HCT116 (cell line): Measurements from ENCODE around the gene S100A10. TPM values are rescaled to one million over a fixed set of nuclear protein-coding genes. Genes with fewer than 3 reads are reported as not detected.

Experiments used
- ATAC-seq: fragments of 200-7000 bp; cut with Tn5 transposase; 2 replicates; pipeline ENCODE4 v1.9.1; 2020; ENCODE audit warnings: mild to moderate bottlenecking, moderate library complexity
- BruUV-seq: library from RNA; stranded (reverse); fragments of 400-500 nt; replicated peaks from 2 replicates; lab custom pipeline; 2021; lab: Mats Ljungman, UMichigan
- CTCF ChIA-PET: fragments of 300-600 bp; sonication (Branson Sonifier 250); formaldehyde crosslinking; loops from one replicate; lab custom pipeline; 2021; ENCODE audit warnings: antibody characterized with exemption; lab: Charles Lee
- POLR2A ChIA-PET: fragments of 300-600, 350-600 bp; sonication (Branson Sonifier 250); formaldehyde crosslinking; loops from one replicate; lab custom pipeline; 2021; ENCODE audit warnings: antibody characterized with exemption; lab: Charles Lee
- RAD21 ChIA-PET, 2 experiments: fragments of 300-600 bp; sonication (Branson Sonifier 250); formaldehyde crosslinking; loops; one replicate each; lab custom pipeline; 2023; ENCODE audit warnings: low total read pairs in 2 of 2; ENCODE audit not compliant: uncharacterized antibody in 2 of 2, unreplicated experiment in 2 of 2, low non-redundant PET in 1 of 2; lab: Charles Lee
- DNase-seq: peaks from one replicate; pipeline ENCODE4 v3.0.0-alpha.2; 2010; ENCODE audit warnings: low read depth, low spot score
- H2AFZ ChIP-seq: fragments of 200-600 bp; shearing (Covaris generic), sonication (generic); 2 replicates; pipeline ENCODE4 v1.6.1; 2017; ENCODE audit warnings: low read depth, mixed run types, mixed read lengths, antibody characterized with exemption, low read length; ENCODE audit not compliant: poor library complexity, severe bottlenecking
- H3K27ac ChIP-seq: 2 replicates; pipeline ENCODE4 v1.5.1; 2012; ENCODE audit warnings: low read depth, low read length
- H3K27me3 ChIP-seq: fragments of 200-600 bp; sonication (generic); 2 replicates; pipeline ENCODE4 v1.6.1; 2016; ENCODE audit warnings: mixed run types, low read length, mixed read lengths; ENCODE audit not compliant: insufficient read depth
- H3K36me3 ChIP-seq, 2 experiments: fragments of 200-500 bp in 1 of 2; fragments of 200-600 bp in 1 of 2; sonication (Bioruptor generic) in 1 of 2; sonication (generic) in 1 of 2; 2 replicates each; pipeline versions ENCODE4 v1.5.1 to v1.6.1; 2014 to 2016; ENCODE audit warnings: low read length in 2 of 2, inconsistent platforms in 1 of 2, mixed read lengths in 1 of 2, mixed run types in 1 of 2; ENCODE audit not compliant: insufficient read depth in 2 of 2, control insufficient read depth in 1 of 2
- H3K4me1 ChIP-seq, 2 experiments: fragments of 200-600 bp in 1 of 2; sonication (generic) in 1 of 2; 2 replicates each; pipeline versions ENCODE4 v1.5.1 to v1.6.1; 2012 to 2017; ENCODE audit warnings: low read length in 2 of 2, inconsistent platforms in 1 of 2, mild to moderate bottlenecking in 1 of 2, mixed read lengths in 1 of 2, mixed run types in 1 of 2, moderate library complexity in 1 of 2; ENCODE audit not compliant: insufficient read depth in 2 of 2, control insufficient read depth in 1 of 2
- H3K4me2 ChIP-seq: fragments of 200-600 bp; sonication (generic); 2 replicates; pipeline ENCODE4 v1.6.1; 2017; ENCODE audit warnings: mixed run types, low read length, mixed read lengths
- H3K4me3 ChIP-seq, 2 experiments: fragments of 200-600 bp in 1 of 2; sonication (generic) in 1 of 2; replicated peaks in 1 of 2; 2 replicates each; pipeline ENCODE4 v1.5.1; 2011 to 2016; ENCODE audit warnings: low read length in 2 of 2, control low read depth in 1 of 2, low read depth in 1 of 2, mild to moderate bottlenecking in 1 of 2, mixed read lengths in 1 of 2, mixed run types in 1 of 2
- H3K79me2 ChIP-seq: fragments of 200-600 bp; sonication (generic); 2 replicates; pipeline ENCODE4 v1.6.1; 2017; ENCODE audit warnings: mild to moderate bottlenecking, mixed run types, low read length, moderate library complexity, mixed read lengths; ENCODE audit not compliant: insufficient read depth
- H3K9ac ChIP-seq: fragments of 200-600 bp; sonication (generic); 2 replicates; pipeline ENCODE4 v1.6.1; 2016; ENCODE audit warnings: low read length, mixed read lengths
- H3K9me2 ChIP-seq: fragments of 200-600 bp; sonication (generic), shearing (Covaris generic); 2 replicates; pipeline ENCODE4 v1.6.1; 2017; ENCODE audit warnings: mixed run types, mild to moderate bottlenecking, moderate library complexity; ENCODE audit not compliant: insufficient read depth
- H3K9me3 ChIP-seq, 2 experiments: fragments of 200-500 bp in 1 of 2; fragments of 200-600 bp in 1 of 2; sonication (Bioruptor generic) in 1 of 2; sonication (generic) in 1 of 2; 2 replicates each; pipeline ENCODE4 v1.6.1; 2014 to 2017; ENCODE audit warnings: low read length in 2 of 2, mixed read lengths in 2 of 2, inconsistent platforms in 1 of 2, low read depth in 1 of 2, mild to moderate bottlenecking in 1 of 2, mixed run types in 1 of 2, moderate library complexity in 1 of 2; ENCODE audit not compliant: control insufficient read depth in 1 of 2, insufficient read depth in 1 of 2
- H4K20me1 ChIP-seq: fragments of 200-600 bp; sonication (generic), shearing (Covaris generic); 2 replicates; pipeline ENCODE4 v1.6.1; 2017; ENCODE audit warnings: mixed run types, mild to moderate bottlenecking, moderate library complexity; ENCODE audit not compliant: insufficient read depth
- CBX3 ChIP-seq: IDR thresholded peaks from 2 replicates; pipeline ENCODE4 v1.6.1; 2012; ENCODE audit warnings: low read depth
- CEBPB ChIP-seq: IDR thresholded peaks from 2 replicates; pipeline ENCODE4 v1.6.1; 2012; ENCODE audit warnings: low read depth
- EZH2 ChIP-seq: fragments of 200-600 bp; sonication (generic); IDR thresholded peaks from 2 replicates; pipeline ENCODE4 v1.6.1; 2017; ENCODE audit warnings: antibody characterized with exemption, mixed run types
- EZH2phosphoT487 ChIP-seq: fragments of 200-600 bp; IDR thresholded peaks from 2 replicates; pipeline ENCODE4 v1.6.1; 2018; ENCODE audit warnings: antibody characterized with exemption, borderline replicate concordance
- FOSL1 ChIP-seq: IDR thresholded peaks from 2 replicates; pipeline ENCODE4 v1.6.1; 2012; ENCODE audit warnings: low read depth
- JUND ChIP-seq: IDR thresholded peaks from 2 replicates; pipeline ENCODE4 v1.6.1; 2012
- MAX ChIP-seq: IDR thresholded peaks from 2 replicates; pipeline ENCODE4 v1.6.1; 2012
- POLR2A ChIP-seq: IDR thresholded peaks from 2 replicates; pipeline ENCODE4 v1.7.0; 2011; ENCODE audit warnings: borderline replicate concordance; ENCODE audit not compliant: insufficient read depth, insufficient read length; ENCODE audit errors: extremely low read depth
- POLR2AphosphoS5 ChIP-seq: IDR thresholded peaks from 2 replicates; pipeline ENCODE4 v1.6.1; 2011; ENCODE audit warnings: mild to moderate bottlenecking, low read depth, low read length, moderate library complexity
- RAD21 ChIP-seq: IDR thresholded peaks from 2 replicates; pipeline ENCODE4 v1.6.1; 2012; ENCODE audit warnings: low read depth, mild to moderate bottlenecking
- SIN3A ChIP-seq: IDR thresholded peaks from 2 replicates; pipeline ENCODE4 v1.6.1; 2012; ENCODE audit warnings: low read depth
- SP1 ChIP-seq: IDR thresholded peaks from 2 replicates; pipeline ENCODE4 v1.6.1; 2012; ENCODE audit warnings: low read depth
- TCF7L2 ChIP-seq: IDR thresholded peaks from 2 replicates; pipeline ENCODE4 v1.7.0; 2011; ENCODE audit warnings: borderline replicate concordance, inconsistent platforms; ENCODE audit not compliant: insufficient read depth, insufficient read length; ENCODE audit errors: extremely low read depth
- ZFX ChIP-seq: fragments of 450-650 bp; IDR thresholded peaks from 2 replicates; pipeline ENCODE4 v1.6.1; 2017
- intact Hi-C: fragments of 100-400 bp; cut with micrococcal nuclease; formaldehyde crosslinking; loops from 2 replicates; pipeline ENCODE4 v1.10.0; 2022
- total RNA-seq: library from RNA; stranded (reverse); gene quantifications from one replicate; pipeline ENCODE4 v1.2.1, GENCODE V29; 2021; ENCODE audit not compliant: unreplicated experiment
- TF ChIP-seq, protein P1 (sequence below): IDR thresholded peaks from 2 replicates; pipeline ENCODE4 v1.6.1; 2012
- TF ChIP-seq, protein P2 (sequence below): IDR thresholded peaks from 2 replicates; pipeline ENCODE4 v1.6.1; 2012; ENCODE audit warnings: low read depth

S100A10 gene
- total RNA-seq, 1 experiment from 2014 or later: 340 TPM

DNA sequence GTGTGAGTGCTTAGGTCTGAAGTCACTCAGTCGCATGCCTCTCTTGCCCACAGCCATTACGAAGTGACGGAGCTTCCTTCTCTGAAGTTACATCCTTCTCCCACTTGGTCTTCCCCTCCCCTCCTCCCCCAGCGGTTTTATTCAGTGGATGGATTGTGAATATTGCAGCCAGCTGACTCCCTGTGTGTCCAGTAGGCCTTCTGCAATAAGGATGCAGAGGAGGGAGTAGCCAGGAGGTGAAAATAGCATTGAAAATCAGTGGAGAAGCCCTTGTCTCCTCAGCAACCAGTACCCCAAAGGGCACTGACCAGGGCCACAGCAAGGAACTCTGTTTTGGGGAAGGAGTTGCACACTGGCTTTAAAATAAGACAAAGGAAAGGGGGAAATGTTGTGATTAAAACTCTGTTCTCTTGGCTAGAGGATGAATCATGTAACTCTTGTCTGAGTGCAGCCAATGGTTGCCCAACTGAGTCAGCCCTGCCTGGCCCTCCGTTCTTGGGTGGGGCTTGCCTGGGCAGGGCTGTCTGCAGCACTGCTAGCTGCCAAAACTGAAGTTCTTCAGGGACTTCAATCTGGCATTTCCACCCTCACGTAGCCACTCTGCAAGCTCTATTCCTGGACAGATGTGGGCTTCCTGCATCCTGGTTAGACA is 4.3 kb downstream of the S100A10 start (continued):
- TF ChIP-seq ZFX (no peak), POLR2AphosphoS5 (no peak; the same call in 1 of the 2 replicates), POLR2A (no peak)
- TF ChIP-seq, protein P1, sequence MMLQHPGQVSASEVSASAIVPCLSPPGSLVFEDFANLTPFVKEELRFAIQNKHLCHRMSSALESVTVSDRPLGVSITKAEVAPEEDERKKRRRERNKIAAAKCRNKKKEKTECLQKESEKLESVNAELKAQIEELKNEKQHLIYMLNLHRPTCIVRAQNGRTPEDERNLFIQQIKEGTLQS: no peak

DNA sequence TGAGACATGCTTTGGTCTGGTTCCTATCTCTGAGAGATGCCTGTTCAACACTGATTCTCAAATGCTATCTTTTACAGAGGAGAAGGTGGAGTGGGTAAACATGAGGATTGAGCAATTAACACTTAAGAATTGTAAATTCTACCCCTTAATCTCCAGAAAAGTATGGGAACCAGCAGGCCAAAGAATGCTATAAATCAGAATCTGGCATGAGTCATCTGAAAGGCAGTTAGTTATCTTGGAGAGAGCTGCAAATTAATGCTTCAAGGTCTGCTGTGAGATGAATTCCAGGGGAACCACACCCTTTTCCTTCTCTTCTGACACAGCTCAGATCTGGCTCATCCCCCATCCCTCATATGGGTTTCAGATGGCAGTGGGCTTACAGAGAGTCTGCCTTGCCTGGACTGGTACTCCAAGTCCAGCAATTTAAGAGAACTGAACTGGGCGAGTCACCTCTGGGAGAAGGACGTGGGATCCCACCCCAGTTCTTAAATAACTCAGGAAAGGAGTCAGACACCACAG is 5.2 kb downstream of the S100A10 start:
- intact Hi-C loops: no loop called here
- RAD21 ChIA-PET: interaction anchor here (0.6 to 1.3 kb wide), 3 partner anchors 8 to 21 kb away, joined by 3 read pairs; no protein-coding TSS in a partner anchor
- Histone ChIP-seq H3K9me2 (no peaks in the 10 kb centered on the region), H3K27me3 (no peaks in the 10 kb centered on the region), H2AFZ (no peak overlapping the region), H3K4me1 (peaks cover 48 to 67% of the 10 kb centered on the region in 2 experiments), H4K20me1 (peaks cover 29% of the 10 kb centered on the region; the same call in 1 of the 2 replicates), H3K4me2 (peak overlapping the region; percentile 81), H3K9ac (peak overlapping the region; percentile 95), H3K27ac (peak overlapping the region; percentile 87; the same call in 1 of the 2 replicates), H3K79me2 (peaks cover 92% of the 10 kb centered on the region), H3K4me3 (peak overlapping the region; percentile 26 to 92), H3K9me3 (no peaks in the 10 kb centered on the region), H3K36me3 (peaks cover 23 to 33% of the 10 kb centered on the region in 2 experiments)
- CTCF ChIA-PET: interaction anchor here (1.5 to 3.8 kb wide), 2 partner anchors 20 to 55 kb away, joined by 6 to 28 read pairs; no protein-coding TSS in a partner anchor
- POLR2A ChIA-PET: interaction anchor here (0.7 to 2.0 kb wide), 4 partner anchors 9 to 161 kb away, joined by 3 to 7 read pairs (median 3); no protein-coding TSS in a partner anchor
- no TSS peak for BruUV-seq
- ATAC-seq (peak; percentile 54), DNase-seq (peak; percentile 82)
- TF ChIP-seq CEBPB (peak; percentile 86; the same call in 1 of the 2 replicates), SIN3A (peak; percentile 87), CBX3 (peak; percentile 56; the same call in 1 of the 2 replicates), RAD21 (peak; percentile 19), TCF7L2 (peak; percentile 88), EZH2phosphoT487 (no peak), JUND (peak; percentile 91), POLR2AphosphoS5 (peak; percentile 57; the same call in 1 of the 2 replicates), EZH2 (no peak), ZFX (no peak), FOSL1 (peak; percentile 93), MAX (0 out of 2 replicates have a peak, but pooled peaks have one; percentile 20), SP1 (peak; percentile 80)
- TF ChIP-seq, protein P2, sequence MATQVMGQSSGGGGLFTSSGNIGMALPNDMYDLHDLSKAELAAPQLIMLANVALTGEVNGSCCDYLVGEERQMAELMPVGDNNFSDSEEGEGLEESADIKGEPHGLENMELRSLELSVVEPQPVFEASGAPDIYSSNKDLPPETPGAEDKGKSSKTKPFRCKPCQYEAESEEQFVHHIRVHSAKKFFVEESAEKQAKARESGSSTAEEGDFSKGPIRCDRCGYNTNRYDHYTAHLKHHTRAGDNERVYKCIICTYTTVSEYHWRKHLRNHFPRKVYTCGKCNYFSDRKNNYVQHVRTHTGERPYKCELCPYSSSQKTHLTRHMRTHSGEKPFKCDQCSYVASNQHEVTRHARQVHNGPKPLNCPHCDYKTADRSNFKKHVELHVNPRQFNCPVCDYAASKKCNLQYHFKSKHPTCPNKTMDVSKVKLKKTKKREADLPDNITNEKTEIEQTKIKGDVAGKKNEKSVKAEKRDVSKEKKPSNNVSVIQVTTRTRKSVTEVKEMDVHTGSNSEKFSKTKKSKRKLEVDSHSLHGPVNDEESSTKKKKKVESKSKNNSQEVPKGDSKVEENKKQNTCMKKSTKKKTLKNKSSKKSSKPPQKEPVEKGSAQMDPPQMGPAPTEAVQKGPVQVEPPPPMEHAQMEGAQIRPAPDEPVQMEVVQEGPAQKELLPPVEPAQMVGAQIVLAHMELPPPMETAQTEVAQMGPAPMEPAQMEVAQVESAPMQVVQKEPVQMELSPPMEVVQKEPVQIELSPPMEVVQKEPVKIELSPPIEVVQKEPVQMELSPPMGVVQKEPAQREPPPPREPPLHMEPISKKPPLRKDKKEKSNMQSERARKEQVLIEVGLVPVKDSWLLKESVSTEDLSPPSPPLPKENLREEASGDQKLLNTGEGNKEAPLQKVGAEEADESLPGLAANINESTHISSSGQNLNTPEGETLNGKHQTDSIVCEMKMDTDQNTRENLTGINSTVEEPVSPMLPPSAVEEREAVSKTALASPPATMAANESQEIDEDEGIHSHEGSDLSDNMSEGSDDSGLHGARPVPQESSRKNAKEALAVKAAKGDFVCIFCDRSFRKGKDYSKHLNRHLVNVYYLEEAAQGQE: no peak
